Measurements from ENCODE around the gene LPCAT1. TPM values are rescaled to one million over a fixed set of nuclear protein-coding genes. Genes with fewer than 3 reads are reported as not detected.

LPCAT1 gene
- total and polyA plus RNA-seq, 10 of the 15 experiments (the other 5 are each of a cell fraction or from before 2014, with no cell fraction given): 2.3 to 109 (median 72.7) TPM

DNA sequence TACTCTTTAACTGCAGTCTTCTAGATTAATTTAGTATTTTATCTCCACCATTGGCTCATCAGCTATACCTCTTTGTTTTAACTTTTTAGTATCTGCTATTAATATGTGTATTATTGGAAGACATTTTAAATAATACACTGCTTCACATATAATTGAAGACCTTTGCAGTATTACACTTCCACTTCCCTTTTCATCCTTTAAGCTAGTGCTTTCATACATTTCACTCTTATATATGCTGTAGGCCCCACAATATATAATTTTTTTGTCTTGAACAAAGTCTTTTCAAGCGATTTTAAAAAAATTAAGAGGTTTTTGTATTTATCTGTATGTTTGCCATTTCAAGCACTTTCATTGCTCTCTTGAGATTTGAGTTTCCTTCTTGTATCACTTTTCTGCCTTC lies 8.6 kb upstream of the LPCAT1 start:
- ChIA-PET CTCF (interaction anchor here (0.7 to 1.7 kb wide), 5 partner anchors 11 to 111 kb away, joined by 3 to 4 read pairs (median 3); no protein-coding TSS in a partner anchor), RAD21 (ENCODE audit: unreplicated experiment) (interaction anchor here (0.6 to 1.6 kb wide), 3 partner anchors 8 to 52 kb away, joined by 3 to 4 read pairs (median 4); partner anchors contain the start of gene LPCAT1), SMC1A (ENCODE audit: uncharacterized antibody, unreplicated experiment) (interaction anchor here (0.9 to 1.3 kb wide), 3 partner anchors 48 to 53 kb away, joined by 3 to 5 read pairs (median 3); no protein-coding TSS in a partner anchor), POLR2A (interaction anchor here (0.7 to 1.4 kb wide), 2 partner anchors 8 to 638 kb away, joined by 4 to 5 read pairs; partner anchors contain the start of gene LPCAT1)
- no peak for TF ChIP-seq ZNF622 (IDR thresholded peaks at IDR 0.05)
- no peak for TF ChIP-seq RB1 (IDR thresholded peaks at IDR 0.05; ENCODE audit: borderline replicate concordance)
- TF ChIP-seq CREM (IDR thresholded peaks at IDR 0.05; ENCODE audit: low read depth): no peak
- TF ChIP-seq CHD2 (IDR thresholded peaks at IDR 0.05; ENCODE audit: borderline replicate concordance, low read depth, low read length): no peak
- TF ChIP-seq CBX5 (IDR thresholded peaks at IDR 0.05; ENCODE audit: low read depth): no peak
- TF ChIP-seq POLR2A (IDR thresholded peaks at IDR 0.05; ENCODE audit: low read depth, low read length): no peak
- TF ChIP-seq TBL1XR1 (IDR thresholded peaks at IDR 0.05; ENCODE audit: low read depth, low read length): no peak
- no peak for TF ChIP-seq YY1 (IDR thresholded peaks at IDR 0.05; ENCODE audit: low read depth, low read length)
- H3K4me3 ChIP-seq: no peak overlapping the region
- H3K79me2 ChIP-seq (ENCODE audit: control insufficient read depth, insufficient read depth, low read length): no peaks in the 10 kb centered on the region
- no peaks in the 10 kb centered on the region for H4K20me1 ChIP-seq (ENCODE audit: control insufficient read depth, insufficient read depth)
- H3K4me1 ChIP-seq (ENCODE audit: control insufficient read depth, insufficient read depth, low read length): peaks cover 9% of the 10 kb centered on the region; the same call in 1 of the 2 replicates
- in situ Hi-C loops (cut with MboI): no loop called here
- ATAC-seq: no peak
- DNase-seq (ENCODE audit: low read depth, low spot score): no peak
- no peak overlapping the region for H2AFZ ChIP-seq (ENCODE audit: control insufficient read depth, low read depth, low read length)
- FAIRE-seq: no peak
- no peaks in the 10 kb centered on the region for H3K36me3 ChIP-seq (ENCODE audit: control insufficient read depth in 2 of 2, insufficient read depth in 2 of 2, low read length in 1 of 2)
- 22% methylated on average over 1 of the region's 1 CpG for WGBS (ENCODE audit: insufficient coverage, insufficient replicate concordance, low lambda C conversion rate, missing lambda C conversion rate)
- no peaks in the 10 kb centered on the region for H3K9me3 ChIP-seq (replicated peaks; ENCODE audit: control insufficient read depth, insufficient read depth, low read length)
- BruUV-seq (replicated peaks): no TSS peak
- H3K27me3 ChIP-seq (replicated peaks in 1 of 2; ENCODE audit: control insufficient read depth in 2 of 2, insufficient read depth in 2 of 2, low read length in 1 of 2): no peaks in the 10 kb centered on the region
- no peak overlapping the region for H3K9ac ChIP-seq (ENCODE audit: control insufficient read depth, insufficient read depth, low read length)
- H3K4me2 ChIP-seq (ENCODE audit: control insufficient read depth, insufficient read depth): no peak overlapping the region
- H3K27ac ChIP-seq (ENCODE audit: control insufficient read depth, insufficient read depth): no peak overlapping the region
- intact Hi-C loops (cut with micrococcal nuclease; ENCODE audit: unreplicated experiment): no loop called here

DNA sequence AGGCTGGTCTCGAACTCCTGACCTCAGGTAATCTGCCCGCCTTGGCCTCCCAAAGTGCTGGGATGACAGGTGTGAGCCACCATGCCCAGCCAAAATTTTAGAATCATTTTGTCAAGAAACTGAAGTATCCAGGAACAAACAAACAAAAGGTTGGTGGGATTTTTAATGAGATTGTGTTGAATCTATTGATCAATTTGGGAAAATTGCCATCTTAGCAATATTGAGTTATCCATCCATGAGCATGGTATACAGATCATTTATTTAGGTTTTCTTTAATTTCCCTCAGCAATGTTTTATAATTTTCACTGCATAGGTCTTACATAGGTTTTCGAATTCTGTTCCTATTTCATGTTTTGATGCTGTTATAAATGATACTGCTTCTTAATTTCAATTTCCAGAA lies 5.7 kb upstream of the LPCAT1 start:
- no peak for ATAC-seq
- Histone ChIP-seq H3K27me3 (replicated peaks in 1 of 2; ENCODE audit: control insufficient read depth in 2 of 2, insufficient read depth in 2 of 2, low read length in 1 of 2) (no peaks in the 10 kb centered on the region), H3K4me2 (ENCODE audit: control insufficient read depth, insufficient read depth) (no peak overlapping the region), H3K27ac (ENCODE audit: control insufficient read depth, insufficient read depth) (no peak overlapping the region), H3K9ac (ENCODE audit: control insufficient read depth, insufficient read depth, low read length) (no peak overlapping the region), H3K9me3 (replicated peaks; ENCODE audit: control insufficient read depth, insufficient read depth, low read length) (no peaks in the 10 kb centered on the region), H3K79me2 (ENCODE audit: control insufficient read depth, insufficient read depth, low read length) (no peaks in the 10 kb centered on the region; the same call in 1 of the 2 replicates), H2AFZ (ENCODE audit: control insufficient read depth, low read depth, low read length) (no peak overlapping the region), H3K36me3 (ENCODE audit: control insufficient read depth in 2 of 2, insufficient read depth in 2 of 2, low read length in 1 of 2) (no peaks in the 10 kb centered on the region), H3K4me3 (no peak overlapping the region), H4K20me1 (ENCODE audit: control insufficient read depth, insufficient read depth) (no peaks in the 10 kb centered on the region), H3K4me1 (ENCODE audit: control insufficient read depth, insufficient read depth, low read length) (peaks cover 12% of the 10 kb centered on the region)
- POLR2A ChIA-PET: no interaction called here
- CTCF ChIA-PET: no interaction called here
- no peak for FAIRE-seq
- in situ Hi-C loops (cut with MboI) (no loop called here), intact Hi-C loops (cut with micrococcal nuclease; ENCODE audit: unreplicated experiment) (no loop called here)
- DNase-seq (ENCODE audit: low read depth, low spot score): no peak
- WGBS (ENCODE audit: insufficient coverage, insufficient replicate concordance, low lambda C conversion rate, missing lambda C conversion rate): 73% methylated on average over 3 of the region's 3 CpGs
- RAD21 ChIA-PET (ENCODE audit: unreplicated experiment): no interaction called here
- BruUV-seq (replicated peaks): no TSS peak
- TF ChIP-seq, protein P1, sequence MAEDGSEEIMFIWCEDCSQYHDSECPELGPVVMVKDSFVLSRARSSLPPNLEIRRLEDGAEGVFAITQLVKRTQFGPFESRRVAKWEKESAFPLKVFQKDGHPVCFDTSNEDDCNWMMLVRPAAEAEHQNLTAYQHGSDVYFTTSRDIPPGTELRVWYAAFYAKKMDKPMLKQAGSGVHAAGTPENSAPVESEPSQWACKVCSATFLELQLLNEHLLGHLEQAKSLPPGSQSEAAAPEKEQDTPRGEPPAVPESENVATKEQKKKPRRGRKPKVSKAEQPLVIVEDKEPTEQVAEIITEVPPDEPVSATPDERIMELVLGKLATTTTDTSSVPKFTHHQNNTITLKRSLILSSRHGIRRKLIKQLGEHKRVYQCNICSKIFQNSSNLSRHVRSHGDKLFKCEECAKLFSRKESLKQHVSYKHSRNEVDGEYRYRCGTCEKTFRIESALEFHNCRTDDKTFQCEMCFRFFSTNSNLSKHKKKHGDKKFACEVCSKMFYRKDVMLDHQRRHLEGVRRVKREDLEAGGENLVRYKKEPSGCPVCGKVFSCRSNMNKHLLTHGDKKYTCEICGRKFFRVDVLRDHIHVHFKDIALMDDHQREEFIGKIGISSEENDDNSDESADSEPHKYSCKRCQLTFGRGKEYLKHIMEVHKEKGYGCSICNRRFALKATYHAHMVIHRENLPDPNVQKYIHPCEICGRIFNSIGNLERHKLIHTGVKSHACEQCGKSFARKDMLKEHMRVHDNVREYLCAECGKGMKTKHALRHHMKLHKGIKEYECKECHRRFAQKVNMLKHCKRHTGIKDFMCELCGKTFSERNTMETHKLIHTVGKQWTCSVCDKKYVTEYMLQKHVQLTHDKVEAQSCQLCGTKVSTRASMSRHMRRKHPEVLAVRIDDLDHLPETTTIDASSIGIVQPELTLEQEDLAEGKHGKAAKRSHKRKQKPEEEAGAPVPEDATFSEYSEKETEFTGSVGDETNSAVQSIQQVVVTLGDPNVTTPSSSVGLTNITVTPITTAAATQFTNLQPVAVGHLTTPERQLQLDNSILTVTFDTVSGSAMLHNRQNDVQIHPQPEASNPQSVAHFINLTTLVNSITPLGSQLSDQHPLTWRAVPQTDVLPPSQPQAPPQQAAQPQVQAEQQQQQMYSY (CRISPR knock-in tag; IDR thresholded peaks at IDR 0.05): no peak
- TF ChIP-seq NR2C2 (IDR thresholded peaks at IDR 0.05; ENCODE audit: borderline replicate concordance, control insufficient read depth, insufficient read length, low read depth): no peak
- TF ChIP-seq YBX1 (IDR thresholded peaks at IDR 0.05): no peak
- TF ChIP-seq, protein P2, sequence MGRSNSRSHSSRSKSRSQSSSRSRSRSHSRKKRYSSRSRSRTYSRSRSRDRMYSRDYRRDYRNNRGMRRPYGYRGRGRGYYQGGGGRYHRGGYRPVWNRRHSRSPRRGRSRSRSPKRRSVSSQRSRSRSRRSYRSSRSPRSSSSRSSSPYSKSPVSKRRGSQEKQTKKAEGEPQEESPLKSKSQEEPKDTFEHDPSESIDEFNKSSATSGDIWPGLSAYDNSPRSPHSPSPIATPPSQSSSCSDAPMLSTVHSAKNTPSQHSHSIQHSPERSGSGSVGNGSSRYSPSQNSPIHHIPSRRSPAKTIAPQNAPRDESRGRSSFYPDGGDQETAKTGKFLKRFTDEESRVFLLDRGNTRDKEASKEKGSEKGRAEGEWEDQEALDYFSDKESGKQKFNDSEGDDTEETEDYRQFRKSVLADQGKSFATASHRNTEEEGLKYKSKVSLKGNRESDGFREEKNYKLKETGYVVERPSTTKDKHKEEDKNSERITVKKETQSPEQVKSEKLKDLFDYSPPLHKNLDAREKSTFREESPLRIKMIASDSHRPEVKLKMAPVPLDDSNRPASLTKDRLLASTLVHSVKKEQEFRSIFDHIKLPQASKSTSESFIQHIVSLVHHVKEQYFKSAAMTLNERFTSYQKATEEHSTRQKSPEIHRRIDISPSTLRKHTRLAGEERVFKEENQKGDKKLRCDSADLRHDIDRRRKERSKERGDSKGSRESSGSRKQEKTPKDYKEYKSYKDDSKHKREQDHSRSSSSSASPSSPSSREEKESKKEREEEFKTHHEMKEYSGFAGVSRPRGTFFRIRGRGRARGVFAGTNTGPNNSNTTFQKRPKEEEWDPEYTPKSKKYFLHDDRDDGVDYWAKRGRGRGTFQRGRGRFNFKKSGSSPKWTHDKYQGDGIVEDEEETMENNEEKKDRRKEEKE (IDR thresholded peaks at IDR 0.05): no peak
- SMC1A ChIA-PET (ENCODE audit: uncharacterized antibody, unreplicated experiment): interaction anchor here (0.8 kb wide), 1 partner anchor 26 kb away, joined by 4 read pairs; no protein-coding TSS in a partner anchor
